Heart left ventricle (tissue), 13 donors: ENCODE measurements around the gene SLC35D3.

Experiments used
- CTCF ChIP-seq, 12 donors: fragments of 200-600 bp; sonication (generic) in 4 of 12; IDR thresholded peaks; one replicate each; pipeline versions ENCODE4 v1.5.0 to v1.8.0; 2018 to 2022; ENCODE audit warnings: antibody characterized with exemption in 12 of 12, mild to moderate bottlenecking in 5 of 12
- POLR2A ChIP-seq, 2 donors: fragments of 450-650 bp; IDR thresholded peaks; one replicate each; pipeline ENCODE4 v1.6.1; 2017; ENCODE audit warnings: antibody characterized with exemption in 2 of 2, mild to moderate bottlenecking in 2 of 2, moderate library complexity in 2 of 2
- donor health status: ischemic (EF 13 %, LVEDD 7.1; RV severe dilation, severe dysfunction).
- donor health status: DM: no; HTN: yes; CAD: no.
- donor health status: DM: no; HTN: no; CAD: no.
- donor health status: ischemic (EF 25% LVEDD 6.9; RV normal size, moderate dysfunction).
- donor health status: ischemic (EF 25% LVEDD 5.7; RV mildly dilated, moderate dysfunction).
- donor health status: ischemic (EF 35%, LVEDD 5.7; RV mildly dilated, moderate dysfunction).
- donor health status: nonischemic (EF 11% LVEDD 7.7; RV severe dilation, severe dysfunction).
- donor health status: DM: yes; HTN: yes; CAD: no.
- donor health status: PGD.
- donor health status: ischemic (EF 29% LVEDD 5.4; RV normal size, mild dysfunction).
- donor health status: nonischemic (EF 23%, LVEDD 6.1; RV moderate dilation, normal function).

- TF ChIP-seq POLR2A (IDR thresholded peaks at IDR 0.05) (no peak), CTCF (IDR thresholded peaks at IDR 0.05) (no peak)
These were observed 46.7 kb downstream of the SLC35D3 start for GRCh38 chr6:136968837-136969236.
